Cardiac fibroblast (primary cell): ENCODE data around the gene RAB11FIP2.
A peak's percentile ranks its signal among the peaks of the same experiment; 100 is the strongest.

Experiments used
- DNase-seq, 2 donors: peaks; one replicate each; pipeline versions ENCODE4 v3.0.0 to v3.0.0-alpha.2; 2010; ENCODE audit warnings: low read depth in 2 of 2
- H3K4me3 ChIP-seq, 2 donors: replicated peaks in 1 of 2; 1 replicate in 1 of 2; 2 replicates in 1 of 2; pipeline ENCODE4 v1.5.1; 2011; ENCODE audit warnings: low read depth in 2 of 2, low read length in 2 of 2, mild to moderate bottlenecking in 2 of 2, moderate library complexity in 1 of 2
- CTCF ChIP-seq: IDR thresholded peaks from one replicate; pipeline ENCODE4 v1.5.1; 2011; ENCODE audit warnings: low read depth, mild to moderate bottlenecking, low read length, inconsistent platforms

The RAB11FIP2 gene

DNA sequence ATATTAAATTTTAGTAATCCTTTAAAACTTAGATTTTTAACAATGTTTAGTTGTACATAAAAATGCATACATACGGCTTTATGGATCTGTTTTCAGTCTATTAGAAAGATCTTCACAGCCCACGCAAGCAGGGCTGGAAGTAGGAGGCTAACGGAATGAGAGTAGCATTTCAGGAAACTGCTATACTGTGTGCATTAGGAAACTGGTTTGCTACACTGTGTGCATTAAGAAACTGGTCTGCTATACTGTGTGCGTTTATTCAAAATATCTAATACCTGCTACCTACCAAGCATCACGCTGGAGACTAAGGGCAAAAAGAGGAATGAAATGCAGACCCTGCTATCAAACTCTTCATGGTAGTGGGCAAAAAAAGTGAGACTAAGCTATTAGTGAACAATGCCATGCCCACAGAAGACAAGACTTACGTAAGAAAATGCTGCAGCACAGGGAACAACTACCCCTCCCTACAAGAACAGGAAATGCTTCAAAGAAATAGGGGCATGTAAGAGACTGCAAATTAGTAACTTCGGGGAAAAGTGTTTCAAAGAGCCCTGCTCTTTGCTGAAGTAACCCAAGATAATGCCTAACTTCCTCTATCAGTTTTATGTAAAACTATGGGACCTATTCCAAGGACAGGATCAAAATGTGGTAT lies 11.3 kb downstream of the RAB11FIP2 start:
- no peak for TF ChIP-seq CTCF
- H3K4me3 ChIP-seq = no peak overlapping the region
- DNase-seq = peak; percentile 43 to 82

GRCh38 chr10:118034791-118035261 lies 11.9 kb downstream of the RAB11FIP2 start:
- DNase-seq = peak in 1 of 2 donors; percentile 64
- no peak for TF ChIP-seq CTCF

GRCh38 chr10:118033905-118034304 lies 12.8 kb downstream of the RAB11FIP2 start:
- no peak overlapping the region for H3K4me3 ChIP-seq
- DNase-seq = peak; percentile 53 to 92
- no peak for TF ChIP-seq CTCF

More at GRCh38 chr10:118034791-118035261, 11.9 kb downstream of the RAB11FIP2 start:
- no peak overlapping the region for H3K4me3 ChIP-seq

DNA sequence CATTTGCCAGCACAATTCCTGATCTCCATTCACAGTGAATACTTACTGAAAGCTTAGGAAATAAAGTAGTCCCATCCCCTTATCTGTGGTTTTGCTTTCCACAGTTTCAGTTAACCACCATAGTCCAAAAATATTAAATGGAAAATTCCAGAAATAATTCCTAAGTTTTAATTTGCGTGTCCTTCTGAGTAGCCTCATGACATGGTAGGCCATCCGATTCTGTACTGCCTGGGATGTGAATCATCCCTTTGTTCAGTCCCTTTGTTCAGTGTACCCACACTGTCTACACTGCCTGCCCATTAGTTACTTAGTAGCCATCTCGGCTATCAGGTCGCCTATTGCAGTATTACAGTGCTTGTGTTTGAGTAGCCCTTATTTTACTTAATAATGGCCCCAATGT lies 14.2 kb downstream of the RAB11FIP2 start:
- no peak for TF ChIP-seq CTCF
- no peak overlapping the region for H3K4me3 ChIP-seq
- peak in 1 of 2 donors; percentile 11 for DNase-seq

- TF ChIP-seq CTCF = no peak
- H3K4me3 ChIP-seq = no peak overlapping the region
- no peak for DNase-seq
Observed at GRCh38 chr10:118031351-118032075, 15.2 kb downstream of the RAB11FIP2 start.

DNA sequence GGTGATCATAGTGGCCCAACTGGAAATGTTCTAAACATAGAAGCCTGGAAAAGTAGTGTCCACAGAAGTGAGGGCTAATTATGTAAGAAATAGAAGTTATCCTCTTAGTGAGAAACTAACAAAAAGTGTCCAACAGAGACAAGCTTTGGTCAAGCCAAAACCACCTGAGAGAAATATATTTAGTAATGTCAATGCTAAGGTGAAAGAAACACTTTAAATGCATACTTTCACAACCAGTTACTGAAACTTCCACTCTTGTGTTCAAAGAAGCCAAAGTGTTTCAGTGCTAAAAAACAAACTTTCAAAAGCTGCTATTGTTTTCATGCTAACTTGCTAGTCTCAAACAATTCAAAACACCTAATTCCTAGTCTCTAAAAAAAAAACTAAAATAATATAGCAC lies 18.1 kb downstream of the RAB11FIP2 start:
- no peak for TF ChIP-seq CTCF
- no peak overlapping the region for H3K4me3 ChIP-seq
- no peak for DNase-seq
